Adrenal gland (tissue), 5 donors: ENCODE data around the gene RUFY2.

Source experiments
- POLR2A ChIP-seq, 2 donors: fragments of 450-650 bp; IDR thresholded peaks; one replicate each; pipeline ENCODE4 v1.6.1; 2017; ENCODE audit warnings: antibody characterized with exemption in 2 of 2, mild to moderate bottlenecking in 2 of 2, moderate library complexity in 1 of 2
- TF ChIP-seq, protein P1 (sequence below), 6 experiments: fragments of 450-650 bp in 4 of 6; fragments of 200-600 bp in 2 of 6; sonication (generic) in 1 of 6; IDR thresholded peaks; 1 replicate in 5 of 6; 2 replicates in 1 of 6; pipeline versions ENCODE4 v1.5.1 to v1.8.0; 2016 to 2021; ENCODE audit warnings: antibody characterized with exemption in 6 of 6, mild to moderate bottlenecking in 2 of 6, moderate library complexity in 1 of 6
- donor health status: DM: no; HTN: no; CAD: no.

GRCh38 chr10:68406111-68406814 lies 814 bp downstream of the RUFY2 start:
- TF ChIP-seq, protein P1, sequence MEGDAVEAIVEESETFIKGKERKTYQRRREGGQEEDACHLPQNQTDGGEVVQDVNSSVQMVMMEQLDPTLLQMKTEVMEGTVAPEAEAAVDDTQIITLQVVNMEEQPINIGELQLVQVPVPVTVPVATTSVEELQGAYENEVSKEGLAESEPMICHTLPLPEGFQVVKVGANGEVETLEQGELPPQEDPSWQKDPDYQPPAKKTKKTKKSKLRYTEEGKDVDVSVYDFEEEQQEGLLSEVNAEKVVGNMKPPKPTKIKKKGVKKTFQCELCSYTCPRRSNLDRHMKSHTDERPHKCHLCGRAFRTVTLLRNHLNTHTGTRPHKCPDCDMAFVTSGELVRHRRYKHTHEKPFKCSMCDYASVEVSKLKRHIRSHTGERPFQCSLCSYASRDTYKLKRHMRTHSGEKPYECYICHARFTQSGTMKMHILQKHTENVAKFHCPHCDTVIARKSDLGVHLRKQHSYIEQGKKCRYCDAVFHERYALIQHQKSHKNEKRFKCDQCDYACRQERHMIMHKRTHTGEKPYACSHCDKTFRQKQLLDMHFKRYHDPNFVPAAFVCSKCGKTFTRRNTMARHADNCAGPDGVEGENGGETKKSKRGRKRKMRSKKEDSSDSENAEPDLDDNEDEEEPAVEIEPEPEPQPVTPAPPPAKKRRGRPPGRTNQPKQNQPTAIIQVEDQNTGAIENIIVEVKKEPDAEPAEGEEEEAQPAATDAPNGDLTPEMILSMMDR (IDR thresholded peaks at IDR 0.05), result no peak
- no peak for TF ChIP-seq POLR2A (IDR thresholded peaks at IDR 0.05)
